Neural cell (in vitro differentiated cells): ENCODE measurements around the gene CAPS.

ENCODE experiments used
- CTCF ChIP-seq: fragments of 450-650 bp; IDR thresholded peaks from 2 replicates; pipeline ENCODE4 v1.5.1; 2014; ENCODE audit warnings: antibody characterized with exemption, mild to moderate bottlenecking, moderate library complexity; ENCODE audit not compliant: poor library complexity, severe bottlenecking
- EP300 ChIP-seq: fragments of 450-650 bp; conservative IDR thresholded peaks from 2 replicates; pipeline ENCODE4 v1.6.1; 2014; ENCODE audit warnings: antibody characterized with exemption, mild to moderate bottlenecking, moderate library complexity; ENCODE audit not compliant: poor library complexity, severe bottlenecking
- EZH2 ChIP-seq: fragments of 200-600, 300-800 bp; shearing (Covaris generic), sonication (generic); IDR thresholded peaks from 2 replicates; pipeline ENCODE4 v1.6.1; 2014; ENCODE audit warnings: antibody characterized with exemption, low read length, borderline replicate concordance, mild to moderate bottlenecking; ENCODE audit not compliant: insufficient read depth, poor library complexity, severe bottlenecking
- MXI1 ChIP-seq: fragments of 450-650 bp; conservative IDR thresholded peaks from 2 replicates; pipeline ENCODE4 v1.6.1; 2014; ENCODE audit warnings: antibody characterized with exemption, mild to moderate bottlenecking; ENCODE audit not compliant: poor library complexity, severe bottlenecking
- POLR2AphosphoS5 ChIP-seq: IDR thresholded peaks from 2 replicates; pipeline ENCODE4 v1.6.1; 2012
- RAD21 ChIP-seq: fragments of 450-650 bp; conservative IDR thresholded peaks from 2 replicates; pipeline ENCODE4 v1.6.1; 2014; ENCODE audit warnings: antibody characterized with exemption, mild to moderate bottlenecking, moderate library complexity
- REST ChIP-seq: IDR thresholded peaks from 2 replicates; pipeline ENCODE4 v1.6.1; 2012; ENCODE audit warnings: borderline replicate concordance

- TF ChIP-seq CTCF (no peak), POLR2AphosphoS5 (no peak), EZH2 (no peak), EP300 (no peak), REST (no peak), MXI1 (no peak), RAD21 (no peak)
These were observed 19.2 kb upstream of the CAPS start for GRCh38 chr19:5894704-5895349.
